ENCODE data around the gene TMEM89. TPM values are rescaled to one million over a fixed set of nuclear protein-coding genes. Genes with fewer than 3 reads are reported as not detected.

The TMEM89 gene
- total RNA-seq, 1 donor, result not detected

DNA sequence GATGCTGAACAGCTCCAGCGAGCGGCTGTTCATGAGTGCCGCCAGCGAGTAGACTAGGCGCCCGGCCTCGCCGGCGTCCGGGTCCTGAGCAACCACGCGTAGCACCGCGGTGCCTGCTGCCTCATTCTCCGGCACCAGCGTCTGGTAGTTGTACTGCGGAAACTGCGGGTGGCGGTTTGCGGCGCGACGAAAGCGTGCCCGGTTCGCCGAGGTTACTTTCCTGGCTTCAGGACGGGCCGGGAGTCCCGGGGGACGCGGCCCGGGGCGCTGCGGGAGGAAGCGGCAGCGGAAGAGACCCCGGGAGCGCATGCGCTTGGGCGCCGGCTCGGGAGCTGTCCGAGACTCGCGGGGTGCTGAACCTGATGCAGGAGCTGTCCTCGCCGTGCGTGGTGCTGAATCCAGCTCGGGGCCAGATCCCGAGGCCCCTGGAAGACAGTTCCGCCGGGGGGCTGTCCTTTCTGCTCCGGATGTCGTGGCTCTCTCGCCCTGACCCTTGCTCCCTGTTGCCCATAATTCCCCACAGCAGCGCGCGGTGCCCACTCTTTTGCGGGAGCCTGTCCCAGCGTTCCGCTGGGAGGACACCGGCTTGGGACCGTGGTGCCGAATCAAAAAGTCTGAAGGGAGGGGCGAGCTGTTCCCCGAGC is 40.1 kb upstream of the TMEM89 start:
- H3K4me2 ChIP-seq (ENCODE audit: insufficient read depth, low read length), result peak overlapping the region; percentile 87
- no peak overlapping the region for H3K27ac ChIP-seq (ENCODE audit: low read depth, low read length)
- no peaks in the 10 kb centered on the region for H3K79me2 ChIP-seq (ENCODE audit: insufficient read depth, low read length)
- H3K4me1 ChIP-seq (ENCODE audit: insufficient read depth, low read length), result peaks cover 18% of the 10 kb centered on the region
- peak overlapping the region; percentile 69 for H3K4me3 ChIP-seq (ENCODE audit: insufficient read depth, low read length)
- TF ChIP-seq, protein P1, sequence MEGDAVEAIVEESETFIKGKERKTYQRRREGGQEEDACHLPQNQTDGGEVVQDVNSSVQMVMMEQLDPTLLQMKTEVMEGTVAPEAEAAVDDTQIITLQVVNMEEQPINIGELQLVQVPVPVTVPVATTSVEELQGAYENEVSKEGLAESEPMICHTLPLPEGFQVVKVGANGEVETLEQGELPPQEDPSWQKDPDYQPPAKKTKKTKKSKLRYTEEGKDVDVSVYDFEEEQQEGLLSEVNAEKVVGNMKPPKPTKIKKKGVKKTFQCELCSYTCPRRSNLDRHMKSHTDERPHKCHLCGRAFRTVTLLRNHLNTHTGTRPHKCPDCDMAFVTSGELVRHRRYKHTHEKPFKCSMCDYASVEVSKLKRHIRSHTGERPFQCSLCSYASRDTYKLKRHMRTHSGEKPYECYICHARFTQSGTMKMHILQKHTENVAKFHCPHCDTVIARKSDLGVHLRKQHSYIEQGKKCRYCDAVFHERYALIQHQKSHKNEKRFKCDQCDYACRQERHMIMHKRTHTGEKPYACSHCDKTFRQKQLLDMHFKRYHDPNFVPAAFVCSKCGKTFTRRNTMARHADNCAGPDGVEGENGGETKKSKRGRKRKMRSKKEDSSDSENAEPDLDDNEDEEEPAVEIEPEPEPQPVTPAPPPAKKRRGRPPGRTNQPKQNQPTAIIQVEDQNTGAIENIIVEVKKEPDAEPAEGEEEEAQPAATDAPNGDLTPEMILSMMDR (IDR thresholded peaks at IDR 0.05; ENCODE audit: extremely low read depth, low read depth, low read length), result no peak
- H3K9me3 ChIP-seq (ENCODE audit: low read depth, low read length), result no peaks in the 10 kb centered on the region
- H4K20me1 ChIP-seq (ENCODE audit: insufficient read depth, low read length), result peaks cover 6% of the 10 kb centered on the region
- H2AFZ ChIP-seq (ENCODE audit: low read length), result no peak overlapping the region
- DNase-seq (ENCODE audit: insufficient read length, low spot score, missing footprints), result peak; percentile 98
- H3K36me3 ChIP-seq (ENCODE audit: insufficient read depth, low read length), result no peaks in the 10 kb centered on the region
- H3K27me3 ChIP-seq (ENCODE audit: insufficient read depth, low read length), result no peaks in the 10 kb centered on the region

DNA sequence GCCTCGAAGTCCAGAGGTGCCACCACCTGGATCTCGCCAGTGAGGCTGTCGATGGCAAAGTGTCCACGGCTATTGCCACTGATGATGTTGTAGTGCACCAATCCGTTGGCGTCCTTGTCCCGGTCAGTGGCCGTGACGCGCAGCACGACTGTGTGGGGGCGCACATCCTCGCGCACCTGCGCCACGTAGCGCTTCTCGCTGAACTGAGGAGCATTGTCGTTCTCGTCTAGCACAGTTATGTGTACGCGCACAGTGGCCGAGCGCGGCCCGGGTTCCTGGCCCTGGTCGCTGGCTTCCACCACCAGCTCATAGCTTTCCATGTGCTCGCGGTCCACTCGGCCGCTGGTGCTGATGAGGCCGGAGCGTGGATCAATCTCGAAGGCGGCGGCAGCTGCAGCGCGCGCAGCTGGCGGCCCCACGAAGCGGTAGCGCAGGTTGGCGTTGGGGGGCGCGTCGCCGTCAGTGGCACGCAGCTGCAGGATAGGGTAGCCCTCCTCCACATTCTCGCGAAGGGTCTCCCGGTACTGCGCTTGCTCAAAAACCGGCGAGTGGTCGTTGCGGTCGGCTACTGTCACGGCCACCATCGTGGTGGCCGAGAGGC is 39.3 kb upstream of the TMEM89 start:
- Histone ChIP-seq H3K27me3 (ENCODE audit: insufficient read depth, low read length) (no peaks in the 10 kb centered on the region), H3K36me3 (ENCODE audit: insufficient read depth, low read length) (no peaks in the 10 kb centered on the region), H3K79me2 (ENCODE audit: insufficient read depth, low read length) (no peaks in the 10 kb centered on the region), H3K4me2 (ENCODE audit: insufficient read depth, low read length) (peak overlapping the region; percentile 87), H3K4me3 (ENCODE audit: insufficient read depth, low read length) (peak overlapping the region; percentile 69), H4K20me1 (ENCODE audit: insufficient read depth, low read length) (peaks cover 6% of the 10 kb centered on the region), H3K9me3 (ENCODE audit: low read depth, low read length) (no peaks in the 10 kb centered on the region), H2AFZ (ENCODE audit: low read length) (no peak overlapping the region), H3K4me1 (ENCODE audit: insufficient read depth, low read length) (peaks cover 21% of the 10 kb centered on the region), H3K27ac (ENCODE audit: low read depth, low read length) (no peak overlapping the region)
- TF ChIP-seq, protein P1 (IDR thresholded peaks at IDR 0.05; ENCODE audit: extremely low read depth, low read depth, low read length), result no peak
- no peak for DNase-seq (ENCODE audit: insufficient read length, low spot score, missing footprints)

DNA sequence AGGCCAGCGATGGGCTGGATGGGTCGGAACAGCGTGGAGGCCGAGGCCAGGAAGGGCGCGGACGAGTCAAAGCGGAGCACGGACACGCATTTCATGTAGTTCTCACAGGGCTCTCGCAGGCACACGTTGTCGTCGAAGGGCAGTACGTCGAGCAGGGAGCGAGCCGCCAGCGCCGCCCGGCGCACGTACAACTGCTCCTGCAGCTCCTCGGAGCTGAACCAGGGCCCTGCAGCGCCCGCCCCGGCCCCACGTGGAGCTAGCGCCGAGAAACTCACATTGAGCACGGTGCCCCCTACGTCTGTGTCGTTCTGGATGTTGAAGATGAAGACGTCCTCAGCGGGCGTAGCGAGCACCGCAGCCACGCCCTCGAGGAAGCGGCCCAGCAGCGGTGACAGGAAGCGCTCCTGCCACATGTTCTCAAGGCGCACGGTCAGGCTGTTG is 35.3 kb upstream of the TMEM89 start:
- TF ChIP-seq, protein P1 (IDR thresholded peaks at IDR 0.05; ENCODE audit: extremely low read depth, low read depth, low read length), result no peak
- H3K4me2 ChIP-seq (ENCODE audit: insufficient read depth, low read length), result peak overlapping the region; percentile 77
- no peaks in the 10 kb centered on the region for H3K36me3 ChIP-seq (ENCODE audit: insufficient read depth, low read length)
- DNase-seq (ENCODE audit: insufficient read length, low spot score, missing footprints), result no peak
- H3K4me1 ChIP-seq (ENCODE audit: insufficient read depth, low read length), result peaks cover 3% of the 10 kb centered on the region
- peak overlapping the region; percentile 70 for H3K4me3 ChIP-seq (ENCODE audit: insufficient read depth, low read length)
- peaks cover 1% of the 10 kb centered on the region for H4K20me1 ChIP-seq (ENCODE audit: insufficient read depth, low read length)
- H2AFZ ChIP-seq (ENCODE audit: low read length), result peak overlapping the region; percentile 41
- no peaks in the 10 kb centered on the region for H3K9me3 ChIP-seq (ENCODE audit: low read depth, low read length)
- no peaks in the 10 kb centered on the region for H3K27me3 ChIP-seq (ENCODE audit: insufficient read depth, low read length)
- no peaks in the 10 kb centered on the region for H3K79me2 ChIP-seq (ENCODE audit: insufficient read depth, low read length)
- no peak overlapping the region for H3K27ac ChIP-seq (ENCODE audit: low read depth, low read length)

DNA sequence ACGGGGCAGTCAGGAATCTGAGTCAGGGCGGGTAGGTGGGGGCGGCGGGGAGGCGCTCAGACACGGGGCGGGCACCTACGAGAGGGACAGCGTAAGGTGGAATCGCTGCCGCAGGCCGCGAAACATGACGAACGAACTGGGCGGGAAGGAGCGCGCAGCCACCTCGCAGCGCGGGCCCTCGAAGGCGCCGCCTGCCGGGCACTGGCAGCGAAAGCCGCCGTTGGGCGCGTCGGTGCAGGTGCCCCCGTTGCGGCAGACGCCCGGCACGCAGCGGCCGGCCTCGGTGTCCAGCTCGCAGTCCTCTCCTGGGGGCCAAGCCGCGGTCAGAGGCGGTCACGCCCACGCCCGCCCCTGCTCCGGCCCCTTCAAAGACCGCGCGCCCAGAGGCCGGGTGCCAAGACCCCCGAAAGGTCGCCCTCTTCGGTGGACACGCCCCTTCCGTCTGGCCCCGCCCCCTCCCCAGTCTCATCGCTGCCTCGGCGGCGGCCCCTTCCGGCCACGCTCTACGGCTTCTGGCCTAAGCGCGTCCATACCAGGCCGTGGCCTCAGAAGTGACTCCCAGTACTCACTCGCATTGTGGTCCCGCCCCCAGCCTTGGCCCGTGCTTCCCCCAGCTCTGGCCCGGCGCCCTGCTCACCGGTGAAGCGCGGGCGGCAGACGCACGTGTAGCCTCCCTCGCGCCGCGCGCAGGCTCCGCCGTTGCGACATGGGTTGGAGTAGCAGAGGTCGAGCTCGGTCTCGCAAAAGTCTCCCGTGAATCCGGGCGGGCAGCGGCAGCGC is 34.7 kb upstream of the TMEM89 start:
- Histone ChIP-seq H2AFZ (ENCODE audit: low read length) (peak overlapping the region; percentile 41), H3K36me3 (ENCODE audit: insufficient read depth, low read length) (no peaks in the 10 kb centered on the region), H3K9me3 (ENCODE audit: low read depth, low read length) (no peaks in the 10 kb centered on the region), H4K20me1 (ENCODE audit: insufficient read depth, low read length) (no peaks in the 10 kb centered on the region), H3K4me2 (ENCODE audit: insufficient read depth, low read length) (peak overlapping the region; percentile 77), H3K4me1 (ENCODE audit: insufficient read depth, low read length) (peaks cover 3% of the 10 kb centered on the region), H3K27ac (ENCODE audit: low read depth, low read length) (no peak overlapping the region), H3K4me3 (ENCODE audit: insufficient read depth, low read length) (peak overlapping the region; percentile 70), H3K79me2 (ENCODE audit: insufficient read depth, low read length) (no peaks in the 10 kb centered on the region), H3K27me3 (ENCODE audit: insufficient read depth, low read length) (no peaks in the 10 kb centered on the region)
- TF ChIP-seq, protein P1 (IDR thresholded peaks at IDR 0.05; ENCODE audit: extremely low read depth, low read depth, low read length), result peak; percentile 50
- peak; percentile 99 for DNase-seq (ENCODE audit: insufficient read length, low spot score, missing footprints)
